BJ (cell line): ENCODE results near the gene ULK3. TPM values are rescaled to one million over a fixed set of nuclear protein-coding genes. Genes with fewer than 3 reads are reported as not detected.

Experiments used
- CTCF ChIA-PET: fragments of 350-600 bp; formaldehyde crosslinking; extraction: SDS; loops from one replicate; lab custom pipeline; 2021; ENCODE audit warnings: antibody characterized with exemption, inconsistent platforms; lab: Yijun Ruan, JAX
- POLR2A ChIA-PET: fragments of 300-600 bp; sonication (Branson Sonifier 250); formaldehyde crosslinking; extraction: SDS; loops from one replicate; lab custom pipeline; 2021; ENCODE audit warnings: antibody characterized with exemption; lab: Charles Lee
- DNase-seq: peaks from one replicate; pipeline ENCODE4 v3.0.0-alpha.2; 2011; ENCODE audit warnings: low read depth
- H3K27me3 ChIP-seq: 2 replicates; pipeline ENCODE4 v1.6.0; 2011; ENCODE audit warnings: low read length; ENCODE audit not compliant: control insufficient read depth, insufficient read depth
- H3K36me3 ChIP-seq: 2 replicates; pipeline ENCODE4 v1.5.1; 2011; ENCODE audit warnings: low read length; ENCODE audit not compliant: control insufficient read depth, insufficient read depth
- H3K4me3 ChIP-seq: 2 replicates; pipeline ENCODE4 v1.5.1; 2011; ENCODE audit warnings: low read depth, mild to moderate bottlenecking, control low read depth, low read length
- polyA plus RNA-seq: library from polyadenylated mRNA; depleted of rRNA; stranded (reverse); fragments of >200 nt; gene quantifications from 2 replicates; pipeline ENCODE4 v1.2.3, GENCODE V29; 2011
- TF ChIP-seq, protein P1 (sequence below): IDR thresholded peaks from 2 replicates; pipeline ENCODE4 v1.5.1; 2011; ENCODE audit warnings: low read depth, mild to moderate bottlenecking, control low read depth, inconsistent platforms, low read length, moderate library complexity; ENCODE audit not compliant: insufficient read depth

The ULK3 gene
- polyA plus RNA-seq, 1 experiment: 20.1 TPM

DNA sequence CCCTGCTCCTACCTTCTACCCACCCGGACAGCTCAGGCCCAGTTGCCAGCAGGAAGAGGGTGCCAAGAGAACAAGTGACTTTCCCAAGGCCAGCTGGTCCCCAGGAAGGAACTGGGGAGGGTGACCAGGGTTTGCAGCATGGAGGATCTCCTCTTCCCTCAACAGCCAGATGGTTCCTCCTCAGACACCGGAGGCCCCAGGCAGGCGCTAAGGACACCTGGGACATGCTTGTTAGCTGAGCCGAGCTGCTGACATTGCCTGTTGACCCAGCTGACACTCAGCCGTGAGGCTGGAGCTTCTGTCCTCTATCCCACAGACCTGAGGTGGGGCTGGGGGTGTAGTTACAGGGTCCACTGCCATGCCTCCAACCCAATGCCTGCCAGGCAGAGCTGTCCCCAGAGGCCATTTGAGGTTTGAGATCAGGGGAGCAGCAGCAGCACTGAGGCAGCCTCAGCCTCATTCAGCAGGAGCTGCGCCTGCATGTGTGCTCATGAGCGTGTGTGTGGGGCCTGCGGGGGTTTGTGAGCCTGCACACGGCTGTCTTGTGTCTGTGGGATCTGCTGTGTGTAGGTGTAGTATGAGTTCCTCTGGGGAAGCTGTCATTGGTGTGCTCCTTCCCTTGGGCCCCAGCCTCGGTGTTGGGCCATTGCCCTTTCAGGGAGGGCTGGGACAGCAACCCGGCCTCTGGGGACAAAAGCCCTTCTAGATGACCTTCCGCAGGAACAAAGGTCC lies 9.4 kb downstream of the ULK3 start:
- no peak for DNase-seq
- Histone ChIP-seq H3K27me3 (no peaks in the 10 kb centered on the region; the same call in 1 of the 2 replicates), H3K4me3 (no peak overlapping the region), H3K36me3 (peaks cover 2% of the 10 kb centered on the region)
- ChIA-PET POLR2A (no interaction called here), CTCF (interaction anchor here (0.5 to 2.5 kb wide), 7 partner anchors 9 to 64 kb away, joined by 3 to 9 read pairs (median 3); no protein-coding TSS in a partner anchor)
- TF ChIP-seq, protein P1, sequence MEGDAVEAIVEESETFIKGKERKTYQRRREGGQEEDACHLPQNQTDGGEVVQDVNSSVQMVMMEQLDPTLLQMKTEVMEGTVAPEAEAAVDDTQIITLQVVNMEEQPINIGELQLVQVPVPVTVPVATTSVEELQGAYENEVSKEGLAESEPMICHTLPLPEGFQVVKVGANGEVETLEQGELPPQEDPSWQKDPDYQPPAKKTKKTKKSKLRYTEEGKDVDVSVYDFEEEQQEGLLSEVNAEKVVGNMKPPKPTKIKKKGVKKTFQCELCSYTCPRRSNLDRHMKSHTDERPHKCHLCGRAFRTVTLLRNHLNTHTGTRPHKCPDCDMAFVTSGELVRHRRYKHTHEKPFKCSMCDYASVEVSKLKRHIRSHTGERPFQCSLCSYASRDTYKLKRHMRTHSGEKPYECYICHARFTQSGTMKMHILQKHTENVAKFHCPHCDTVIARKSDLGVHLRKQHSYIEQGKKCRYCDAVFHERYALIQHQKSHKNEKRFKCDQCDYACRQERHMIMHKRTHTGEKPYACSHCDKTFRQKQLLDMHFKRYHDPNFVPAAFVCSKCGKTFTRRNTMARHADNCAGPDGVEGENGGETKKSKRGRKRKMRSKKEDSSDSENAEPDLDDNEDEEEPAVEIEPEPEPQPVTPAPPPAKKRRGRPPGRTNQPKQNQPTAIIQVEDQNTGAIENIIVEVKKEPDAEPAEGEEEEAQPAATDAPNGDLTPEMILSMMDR: no peak

DNA sequence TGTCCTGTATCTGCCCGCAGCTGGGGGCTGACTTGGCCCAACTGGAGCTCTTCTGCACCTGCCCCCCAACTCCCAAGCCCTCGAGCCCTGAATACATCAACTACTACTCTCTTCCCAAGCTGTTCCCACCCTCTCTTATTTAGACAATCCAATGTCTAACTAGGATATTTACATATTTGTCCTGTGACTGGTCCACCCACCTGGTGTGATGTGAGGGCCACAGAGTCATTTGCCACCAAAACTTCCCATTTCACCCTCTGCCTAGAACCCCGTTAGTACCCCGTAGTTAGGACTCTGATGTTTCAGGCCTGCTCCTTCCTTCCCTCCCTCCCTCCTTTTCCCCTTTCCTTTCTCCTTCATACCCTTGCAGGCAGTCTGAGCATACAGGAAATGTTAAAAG lies 10.1 kb downstream of the ULK3 start:
- no peak for DNase-seq
- POLR2A ChIA-PET: no interaction called here
- TF ChIP-seq, protein P1: no peak
- CTCF ChIA-PET: interaction anchor here (0.9 to 2.5 kb wide), 7 partner anchors 10 to 69 kb away, joined by 3 to 9 read pairs (median 4); partner anchors contain the start of gene ULK3
- Histone ChIP-seq H3K27me3 (peaks cover 6% of the 10 kb centered on the region; the same call in 1 of the 2 replicates), H3K4me3 (no peak overlapping the region), H3K36me3 (no peaks in the 10 kb centered on the region; the same call in none of the 2 replicates)

DNA sequence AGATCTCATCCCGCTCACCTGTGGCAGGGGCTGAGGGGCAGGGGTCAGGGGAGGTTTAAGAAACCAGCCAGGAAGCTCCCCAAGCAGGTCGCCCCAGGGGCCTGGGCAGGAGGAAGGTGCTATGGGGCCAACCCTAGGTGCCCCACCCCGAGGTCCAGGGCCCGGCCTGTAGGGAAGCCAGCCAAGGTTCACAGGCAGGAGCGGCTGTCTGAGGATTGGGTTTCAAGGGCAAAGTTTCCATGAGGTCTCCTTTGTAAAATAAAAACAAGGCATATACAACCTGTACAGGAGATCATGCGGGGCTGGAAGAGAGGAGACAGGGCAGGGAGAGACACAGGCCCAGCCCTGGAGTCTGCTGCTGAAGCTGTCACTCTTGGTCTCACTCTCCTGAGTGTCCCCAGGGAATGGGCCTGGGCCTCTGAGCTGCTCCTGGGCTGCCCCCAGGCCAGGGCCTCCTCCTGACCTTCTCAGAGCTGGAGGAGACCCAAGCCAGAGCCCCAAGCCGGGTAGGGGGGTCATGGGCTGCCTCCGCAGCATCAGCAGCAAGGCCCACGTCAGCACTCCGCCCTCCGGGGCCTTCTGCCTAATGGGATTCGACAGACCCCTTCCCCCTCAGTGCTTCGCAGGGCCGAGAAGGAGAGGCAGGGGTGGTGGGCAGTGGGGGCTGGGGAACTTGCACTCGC lies 11.0 kb downstream of the ULK3 start:
- TF ChIP-seq, protein P1: no peak
- H3K4me3 ChIP-seq: no peak overlapping the region
- H3K36me3 ChIP-seq: no peaks in the 10 kb centered on the region; the same call in 1 of the 2 replicates
- DNase-seq: no peak
- CTCF ChIA-PET: interaction anchor here (0.9 to 2.5 kb wide), 6 partner anchors 10 to 70 kb away, joined by 3 to 9 read pairs (median 4); partner anchors contain the start of gene ULK3
- POLR2A ChIA-PET: no interaction called here
- peaks cover 11% of the 10 kb centered on the region for H3K27me3 ChIP-seq

DNA sequence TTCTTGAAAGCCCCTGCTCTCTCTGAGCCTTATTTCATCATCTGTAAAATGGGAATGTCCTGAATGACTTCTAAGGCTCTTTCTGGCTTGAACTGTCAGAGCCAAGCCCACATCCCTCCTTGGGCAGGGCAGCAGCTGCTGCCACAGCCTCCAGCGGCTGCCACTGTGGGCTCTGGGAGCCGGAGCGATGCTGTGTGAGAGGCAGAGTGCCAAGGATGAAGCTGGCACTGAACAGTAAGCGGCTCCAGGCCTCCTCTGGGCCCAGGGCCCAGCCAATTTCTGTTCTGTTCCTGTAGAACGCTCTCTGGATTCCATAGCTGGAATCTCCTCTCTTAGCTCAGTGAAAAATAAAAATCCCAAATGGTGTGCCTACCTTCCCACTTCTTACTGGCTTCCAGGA lies 12.1 kb downstream of the ULK3 start:
- POLR2A ChIA-PET: no interaction called here
- TF ChIP-seq, protein P1: no peak
- Histone ChIP-seq H3K36me3 (no peaks in the 10 kb centered on the region), H3K4me3 (no peak overlapping the region), H3K27me3 (peaks cover 18% of the 10 kb centered on the region)
- CTCF ChIA-PET: interaction anchor here (1.6 to 2.2 kb wide), 2 partner anchors 12 to 119 kb away, joined by 3 to 7 read pairs; partner anchors contain the start of gene ULK3
- no peak for DNase-seq

DNA sequence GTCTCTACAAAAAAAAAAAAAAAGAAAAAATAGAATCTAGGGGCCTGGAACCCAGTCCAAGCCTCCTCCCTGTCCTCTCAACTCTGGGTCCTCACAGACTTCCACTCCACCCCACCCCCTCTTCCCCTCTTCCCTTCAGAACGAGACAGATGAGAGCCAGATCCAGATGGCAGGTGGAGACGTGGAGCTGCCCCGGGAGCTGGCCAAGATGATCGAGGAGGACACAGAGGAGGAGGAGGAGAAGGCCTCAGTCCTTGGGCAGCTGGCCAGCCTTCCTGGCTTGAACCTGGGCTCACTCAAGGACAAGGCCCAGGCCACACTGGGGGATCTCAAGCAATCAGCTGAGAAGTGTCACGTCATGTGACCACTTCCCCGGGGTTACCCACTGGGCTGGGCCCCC lies 13.0 kb downstream of the ULK3 start:
- Histone ChIP-seq H3K27me3 (peaks cover 25% of the 10 kb centered on the region), H3K4me3 (no peak overlapping the region), H3K36me3 (no peaks in the 10 kb centered on the region)
- POLR2A ChIA-PET: no interaction called here
- CTCF ChIA-PET: interaction anchor here (0.6 to 1.6 kb wide), 2 partner anchors 32 to 120 kb away, joined by 3 read pairs; no protein-coding TSS in a partner anchor
- TF ChIP-seq, protein P1: no peak
- no peak for DNase-seq
